GM12864 (cell line): ENCODE measurements around the gene CCDC137.

Experiments
- DNase-seq: peaks from one replicate; pipeline ENCODE4 v3.0.0-alpha.2; 2011; ENCODE audit warnings: low read depth
- H3K4me3 ChIP-seq: 2 replicates; pipeline ENCODE4 v1.5.1; 2011; ENCODE audit warnings: mild to moderate bottlenecking, low read depth, low read length, control low read depth
- TF ChIP-seq, protein P1 (sequence below): IDR thresholded peaks from 2 replicates; pipeline ENCODE4 v1.5.1; 2011; ENCODE audit warnings: low read depth, mild to moderate bottlenecking, moderate library complexity, low read length, control low read depth, inconsistent platforms; ENCODE audit errors: missing control alignments

Gene CCDC137

GRCh38 chr17:81688616-81689015, 22.1 kb downstream of the CCDC137 start:
- TF ChIP-seq, protein P1, sequence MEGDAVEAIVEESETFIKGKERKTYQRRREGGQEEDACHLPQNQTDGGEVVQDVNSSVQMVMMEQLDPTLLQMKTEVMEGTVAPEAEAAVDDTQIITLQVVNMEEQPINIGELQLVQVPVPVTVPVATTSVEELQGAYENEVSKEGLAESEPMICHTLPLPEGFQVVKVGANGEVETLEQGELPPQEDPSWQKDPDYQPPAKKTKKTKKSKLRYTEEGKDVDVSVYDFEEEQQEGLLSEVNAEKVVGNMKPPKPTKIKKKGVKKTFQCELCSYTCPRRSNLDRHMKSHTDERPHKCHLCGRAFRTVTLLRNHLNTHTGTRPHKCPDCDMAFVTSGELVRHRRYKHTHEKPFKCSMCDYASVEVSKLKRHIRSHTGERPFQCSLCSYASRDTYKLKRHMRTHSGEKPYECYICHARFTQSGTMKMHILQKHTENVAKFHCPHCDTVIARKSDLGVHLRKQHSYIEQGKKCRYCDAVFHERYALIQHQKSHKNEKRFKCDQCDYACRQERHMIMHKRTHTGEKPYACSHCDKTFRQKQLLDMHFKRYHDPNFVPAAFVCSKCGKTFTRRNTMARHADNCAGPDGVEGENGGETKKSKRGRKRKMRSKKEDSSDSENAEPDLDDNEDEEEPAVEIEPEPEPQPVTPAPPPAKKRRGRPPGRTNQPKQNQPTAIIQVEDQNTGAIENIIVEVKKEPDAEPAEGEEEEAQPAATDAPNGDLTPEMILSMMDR = no peak
- no peak for DNase-seq
- no peak overlapping the region for H3K4me3 ChIP-seq

GRCh38 chr17:81690066-81690465, 23.5 kb downstream of the CCDC137 start:
- DNase-seq = no peak
- TF ChIP-seq, protein P1 = no peak
- no peak overlapping the region for H3K4me3 ChIP-seq

DNA sequence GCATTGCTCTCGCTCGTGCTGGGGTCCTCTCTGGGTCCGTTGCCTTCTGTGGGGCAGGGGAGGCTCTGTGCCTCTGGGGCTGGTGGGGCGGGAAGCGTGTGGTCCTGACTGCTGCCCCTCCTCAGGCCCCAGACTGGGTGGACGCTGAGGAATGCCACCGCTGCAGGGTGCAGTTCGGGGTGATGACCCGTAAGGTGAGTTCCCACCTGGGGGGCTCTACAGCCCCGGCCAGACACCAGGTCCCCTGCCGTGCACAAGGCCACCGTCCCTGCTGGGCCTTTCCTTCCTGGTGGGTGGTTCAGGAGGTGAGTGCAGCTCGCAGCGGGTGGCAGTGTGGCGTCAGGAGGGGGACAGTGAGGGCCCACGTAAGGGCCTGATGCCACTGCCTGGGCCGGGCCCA, 24.0 kb downstream of the CCDC137 start:
- no peak for DNase-seq
- TF ChIP-seq, protein P1 = no peak
- no peak overlapping the region for H3K4me3 ChIP-seq

GRCh38 chr17:81691196-81691595, 24.7 kb downstream of the CCDC137 start:
- no peak overlapping the region for H3K4me3 ChIP-seq
- no peak for DNase-seq
- TF ChIP-seq, protein P1 = no peak

DNA sequence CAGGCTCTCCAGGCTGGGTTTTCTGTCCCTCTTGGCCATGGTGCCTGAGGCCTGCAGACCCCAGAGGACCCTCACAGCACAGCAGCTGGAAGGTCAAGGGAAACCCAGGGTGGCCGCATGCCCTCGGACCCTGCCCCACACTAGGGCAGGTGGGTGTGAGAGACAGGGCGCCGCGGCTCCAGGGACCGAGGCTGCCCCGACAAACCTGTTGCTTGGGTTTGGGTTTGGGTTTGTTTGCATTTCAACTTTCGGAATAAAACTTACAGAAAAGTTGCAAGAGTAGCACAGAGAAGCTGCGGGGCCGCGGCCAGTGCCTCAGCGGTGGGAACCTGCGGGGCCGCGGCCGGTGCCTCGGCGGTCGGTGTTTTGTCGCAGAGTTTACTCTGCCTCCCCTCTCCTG, 25.1 kb downstream of the CCDC137 start:
- TF ChIP-seq, protein P1 = no peak
- no peak for DNase-seq
- H3K4me3 ChIP-seq = no peak overlapping the region

GRCh38 chr17:81693509-81694210, 27.1 kb downstream of the CCDC137 start:
- TF ChIP-seq, protein P1 = no peak

DNA sequence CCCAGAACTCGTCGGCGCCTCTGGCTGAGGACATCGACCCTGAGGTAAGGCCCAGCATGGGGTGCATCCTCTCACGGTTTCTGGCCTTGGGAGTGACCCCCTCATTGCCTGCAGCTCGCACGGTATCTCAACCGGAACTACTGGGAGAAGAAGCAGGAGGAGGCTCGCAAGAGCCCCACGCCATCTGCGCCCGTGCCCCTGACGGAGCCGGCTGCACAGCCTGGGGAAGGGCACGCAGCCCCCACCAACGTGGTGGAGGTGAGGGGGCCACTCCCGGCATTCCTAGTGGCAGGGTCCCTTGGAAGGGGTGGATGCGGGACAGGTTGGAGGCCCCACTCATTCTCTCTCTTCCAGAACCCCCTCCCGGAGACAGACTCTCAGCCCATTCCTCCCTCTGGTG, 28.3 kb downstream of the CCDC137 start:
- TF ChIP-seq, protein P1 = no peak
- no peak for DNase-seq
- H3K4me3 ChIP-seq = no peak overlapping the region

More at GRCh38 chr17:81693509-81694210, 27.1 kb downstream of the CCDC137 start:
- DNase-seq = no peak
- H3K4me3 ChIP-seq = no peak overlapping the region
